ENCODE data around the gene PRKN. TPM values are rescaled to one million over a fixed set of nuclear protein-coding genes. Genes with fewer than 3 reads are reported as not detected.

PRKN gene
- total and polyA plus RNA-seq, 9 of the 15 experiments (the other 6 are each of a cell fraction or from before 2014, with no cell fraction given): 0.03 to 0.96 (median 0.15) TPM; not detected in 2

DNA sequence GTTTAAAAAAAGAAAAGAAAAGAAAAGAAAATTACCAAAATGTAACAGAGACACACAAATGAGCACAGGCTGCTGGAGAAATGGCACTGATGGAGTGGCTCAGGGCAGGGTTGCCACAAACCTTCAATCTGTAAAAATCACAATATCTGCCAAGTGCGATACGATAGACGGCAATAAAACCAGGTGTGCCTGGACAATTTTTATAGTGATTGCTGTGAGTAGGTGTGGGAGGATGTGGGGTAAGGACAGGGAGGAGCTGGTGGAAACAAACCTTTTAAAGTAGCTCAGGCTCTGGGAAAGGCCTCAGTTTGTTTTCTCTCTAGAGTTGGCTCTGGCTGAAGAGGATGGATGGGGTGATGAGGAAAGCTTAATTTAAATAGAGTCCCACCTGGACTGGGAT, 861.0 kb downstream of the PRKN start:
- DNase-seq (ENCODE audit: extremely low read depth in 1 of 4, low spot score in 3 of 4) (no peak), FAIRE-seq (no peak), ATAC-seq (no peak)
- intact Hi-C loops (cut with micrococcal nuclease): no loop called here
- BruUV-seq (replicated peaks): no TSS peak
- 6% methylated on average over 3 of the region's 3 CpGs for WGBS (ENCODE audit: insufficient coverage, low coverage, missing lambda C conversion rate)
- Histone ChIP-seq H3K9me1 (ENCODE audit: control insufficient read depth, insufficient read depth, low read length) (no peaks in the 10 kb centered on the region), H3K27me3 (ENCODE audit: control insufficient read depth in 2 of 2, insufficient read depth in 2 of 2, low read length in 2 of 2) (no peaks in the 10 kb centered on the region), H3K9me3 (replicated peaks; ENCODE audit: control insufficient read depth, insufficient read depth, low read depth, low read length) (no peaks in the 10 kb centered on the region), H2AFZ (ENCODE audit: low read depth, low read length) (no peak overlapping the region), H3K79me2 (ENCODE audit: control insufficient read depth, insufficient read depth, low read length) (no peaks in the 10 kb centered on the region), H3K4me1 (replicated peaks in 1 of 2; ENCODE audit: control insufficient read depth in 2 of 2, insufficient read depth in 2 of 2, low read length in 2 of 2) (no peaks in the 10 kb centered on the region), H3K4me3 (no peak overlapping the region), H4K20me1 (replicated peaks; ENCODE audit: control insufficient read depth, insufficient read depth, low read length) (no peaks in the 10 kb centered on the region), H3K27ac (ENCODE audit: extremely low read depth, low read depth, low read length) (no peak overlapping the region), H3K36me3 (ENCODE audit: control insufficient read depth, insufficient read depth, low read length) (no peaks in the 10 kb centered on the region), H3K9ac (ENCODE audit: insufficient read depth in 1 of 2, low read depth in 2 of 2, low read length in 2 of 2) (no peak overlapping the region), H3K4me2 (ENCODE audit: insufficient read depth, low read length) (no peak overlapping the region)
- ChIA-PET POLR2A (no interaction called here), CTCF (ENCODE audit: low intra/inter-chr PET ratio) (no interaction called here)
- TF ChIP-seq L3MBTL2 (IDR thresholded peaks at IDR 0.05) (no peak), POLR3G (IDR thresholded peaks at IDR 0.05; ENCODE audit: extremely low read depth, insufficient read length, insufficient replicate concordance) (no peak), FOSL1 (tag; conservative IDR thresholded peaks at IDR 0.05) (no peak), MED1 (CRISPR knock-in tag; IDR thresholded peaks at IDR 0.05; ENCODE audit: borderline replicate concordance) (no peak), DPF2 (IDR thresholded peaks at IDR 0.05) (no peak), SMARCC2 (IDR thresholded peaks at IDR 0.05; ENCODE audit: low read depth) (no peak), ARID1B (IDR thresholded peaks at IDR 0.05) (no peak), ZNF696 (CRISPR knock-in tag; conservative IDR thresholded peaks at IDR 0.05) (no peak), PCBP2 (IDR thresholded peaks at IDR 0.05; ENCODE audit: low read depth, low read length, poor library complexity, severe bottlenecking) (no peak), NCOA2 (IDR thresholded peaks at IDR 0.05; ENCODE audit: partially characterized antibody in 2 of 2) (no peak)
- in situ Hi-C loops (cut with MboI): no loop called here
